Colonic mucosa (tissue), 4 donors: ENCODE data around the gene SRL. TPM values are rescaled to one million over a fixed set of nuclear protein-coding genes. Genes with fewer than 3 reads are reported as not detected.

ENCODE experiments used
- DNase-seq: peaks from one replicate; pipeline ENCODE4 v3.0.0-alpha.2; 2020
- H3K27ac ChIP-seq: fragments of 200-600 bp; one replicate; pipeline ENCODE4 v1.8.0; 2021
- H3K27me3 ChIP-seq: fragments of 200-600 bp; one replicate; pipeline ENCODE4 v1.8.0; 2021
- H3K36me3 ChIP-seq: fragments of 200-600 bp; one replicate; pipeline ENCODE4 v1.8.0; 2021
- H3K4me1 ChIP-seq: fragments of 200-600 bp; one replicate; pipeline ENCODE4 v1.8.0; 2021; ENCODE audit warnings: mild to moderate bottlenecking
- H3K4me3 ChIP-seq: fragments of 200-600 bp; one replicate; pipeline ENCODE4 v1.8.0; 2021
- H3K9ac ChIP-seq, 2 donors: one replicate each; pipeline ENCODE4 v1.7.0; 2013; ENCODE audit warnings: control low read depth in 2 of 2, low read depth in 2 of 2, low read length in 2 of 2
- H3K9me3 ChIP-seq: fragments of 200-600 bp; one replicate; pipeline ENCODE4 v1.8.0; 2021
- CTCF ChIP-seq: fragments of 200-600 bp; IDR thresholded peaks from one replicate; pipeline ENCODE4 v1.8.0; 2022; ENCODE audit warnings: antibody characterized with exemption, mild to moderate bottlenecking
- intact Hi-C: fragments of 100-400 bp; cut with DNase I; formaldehyde crosslinking; loops from one replicate; pipeline ENCODE4 v1.14.1; 2022
- total RNA-seq, 2 donors: library from RNA; stranded (reverse); fragmentation: NEBNext Ultra II Directional in 1 of 2; extraction: Animal tissue kit (Norgen Biotek cat#: 25700) in 1 of 2; gene quantifications; one replicate each; pipeline ENCODE4 v1.2.1, GENCODE V29; 2021
- donor health status: healthy.
- donor health status: DM: no; HTN: no; CAD: no.
- donor health status: DM: no; HTN: no; CAD: no.

Gene SRL
- total RNA-seq, 2 donors from 2014 or later = 0.49 to 0.82 TPM

DNA sequence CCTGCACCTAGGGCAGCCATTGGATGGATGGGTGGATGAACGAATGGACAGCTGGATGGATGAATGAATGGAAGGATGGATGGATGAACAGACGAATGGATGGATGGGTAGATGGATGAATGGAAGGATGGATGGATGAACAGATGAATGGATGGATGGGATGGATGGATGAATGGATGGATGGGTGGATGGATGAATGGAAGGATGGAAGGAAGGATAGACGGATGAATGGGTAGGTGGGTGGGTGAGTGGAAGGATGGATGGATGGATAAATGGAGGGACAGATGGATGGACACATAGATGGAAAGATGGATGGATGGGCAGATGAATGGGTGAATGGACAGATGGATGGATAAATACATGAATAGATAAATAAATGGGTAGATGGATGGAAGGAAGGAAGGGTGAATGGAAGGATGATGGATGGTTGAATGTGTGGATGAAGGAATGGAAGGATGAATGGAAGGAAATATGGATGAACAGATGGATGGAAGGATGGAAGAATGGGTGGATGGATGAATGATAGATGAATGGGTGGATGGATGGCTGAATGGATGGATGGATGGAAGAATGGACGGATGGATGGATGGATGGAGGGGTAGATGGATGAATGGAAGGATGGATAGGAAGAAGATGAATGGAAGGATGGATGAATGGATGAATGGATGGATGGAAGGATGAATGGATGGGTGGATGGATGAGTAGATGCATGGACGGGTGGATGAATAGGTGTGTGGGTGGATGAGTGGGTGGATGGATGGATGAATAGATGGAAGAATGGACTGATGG is 15.4 kb downstream of the SRL start:
- TF ChIP-seq CTCF = no peak
- intact Hi-C loops = no loop called here
- no peaks in the 10 kb centered on the region for H3K9me3 ChIP-seq
- H3K9ac ChIP-seq = no peak overlapping the region
- H3K4me1 ChIP-seq = no peaks in the 10 kb centered on the region
- no peak overlapping the region for H3K4me3 ChIP-seq
- DNase-seq = no peak
- H3K27ac ChIP-seq = no peak overlapping the region
- no peaks in the 10 kb centered on the region for H3K27me3 ChIP-seq
- no peaks in the 10 kb centered on the region for H3K36me3 ChIP-seq

DNA sequence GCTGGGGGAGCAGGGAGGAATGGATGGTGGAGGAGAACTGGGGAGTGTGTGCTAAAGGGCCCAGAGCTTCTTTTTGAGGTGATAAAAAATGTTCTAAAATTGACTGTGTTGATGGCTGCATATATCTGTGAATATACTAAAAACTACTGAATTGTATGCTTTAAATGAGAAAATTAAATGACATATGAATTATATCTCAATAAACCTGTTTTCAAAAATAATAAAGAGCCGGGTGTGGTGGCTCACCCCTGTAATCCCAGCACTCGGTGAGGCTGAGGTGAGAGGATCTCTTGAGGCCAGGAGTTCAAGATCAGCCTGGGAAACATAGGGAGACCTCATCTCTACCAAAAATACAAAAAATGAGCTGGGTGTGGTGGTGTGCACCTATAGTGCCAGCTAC is 16.8 kb downstream of the SRL start:
- no peaks in the 10 kb centered on the region for H3K27me3 ChIP-seq
- TF ChIP-seq CTCF = no peak
- H3K27ac ChIP-seq = no peak overlapping the region
- no peak overlapping the region for H3K4me3 ChIP-seq
- no peaks in the 10 kb centered on the region for H3K9me3 ChIP-seq
- intact Hi-C loops = no loop called here
- H3K9ac ChIP-seq = no peak overlapping the region
- no peaks in the 10 kb centered on the region for H3K36me3 ChIP-seq
- DNase-seq = no peak
- H3K4me1 ChIP-seq = no peaks in the 10 kb centered on the region

DNA sequence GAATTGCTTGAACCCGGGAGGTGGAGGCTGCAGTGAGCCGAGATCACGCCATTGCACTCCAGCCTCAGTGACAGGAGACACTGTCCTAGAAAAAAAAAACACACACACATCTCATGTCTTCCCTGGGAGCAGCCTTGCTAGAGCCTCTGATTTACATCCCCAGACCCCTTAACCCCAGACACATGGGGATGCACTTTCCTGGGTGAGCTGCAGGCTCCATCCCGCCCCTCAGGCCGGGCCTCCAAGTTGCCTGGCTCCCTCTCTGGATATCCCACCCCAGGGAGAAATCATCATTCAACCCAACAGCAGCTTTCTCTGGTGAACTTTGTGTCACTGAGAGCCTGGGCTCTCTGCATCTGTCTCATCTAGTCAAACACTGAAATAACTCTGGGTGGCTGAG is 21.5 kb downstream of the SRL start:
- intact Hi-C loops = no loop called here
- no peak for DNase-seq
- Histone ChIP-seq H3K9ac (no peak overlapping the region), H3K27ac (no peak overlapping the region), H3K9me3 (no peaks in the 10 kb centered on the region), H3K27me3 (no peaks in the 10 kb centered on the region), H3K36me3 (no peaks in the 10 kb centered on the region), H3K4me3 (no peak overlapping the region), H3K4me1 (no peaks in the 10 kb centered on the region)
- no peak for TF ChIP-seq CTCF

DNA sequence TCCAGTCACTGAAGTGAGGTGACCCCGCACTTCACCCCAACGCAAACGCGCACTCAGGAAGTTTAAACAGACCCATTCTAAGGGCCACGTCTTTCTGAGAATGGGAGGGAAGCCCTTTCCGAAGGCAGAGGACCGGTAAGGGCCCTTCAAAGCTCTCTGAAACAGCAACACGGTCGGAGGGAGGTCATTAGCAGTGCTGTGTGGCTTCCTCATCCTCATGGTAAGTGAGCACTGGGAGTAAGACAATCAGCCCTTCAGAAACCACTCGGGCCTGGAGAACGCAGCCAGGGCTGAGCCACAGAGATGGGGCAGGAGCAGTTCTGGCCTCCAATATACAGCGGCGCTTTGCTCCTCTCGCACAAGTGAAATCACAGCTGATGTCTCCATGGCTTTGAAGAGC is 23.7 kb downstream of the SRL start:
- Histone ChIP-seq H3K27ac (no peak overlapping the region), H3K9ac (no peak overlapping the region), H3K9me3 (no peaks in the 10 kb centered on the region), H3K4me3 (no peak overlapping the region), H3K4me1 (no peaks in the 10 kb centered on the region), H3K27me3 (no peaks in the 10 kb centered on the region), H3K36me3 (no peaks in the 10 kb centered on the region)
- TF ChIP-seq CTCF = no peak
- intact Hi-C loops = no loop called here
- DNase-seq = no peak

- TF ChIP-seq CTCF = no peak
- Histone ChIP-seq H3K27ac (no peak overlapping the region), H3K36me3 (no peaks in the 10 kb centered on the region), H3K9ac (no peak overlapping the region), H3K4me1 (no peaks in the 10 kb centered on the region), H3K27me3 (no peaks in the 10 kb centered on the region), H3K9me3 (no peaks in the 10 kb centered on the region), H3K4me3 (no peak overlapping the region)
- DNase-seq = peak; percentile 69
- intact Hi-C loops = no loop called here
These were observed 24.4 kb downstream of the SRL start for GRCh38 chr16:4217204-4218131.
